Pulmonary artery endothelial cell (primary cell): Measurements from ENCODE around the gene GPR42. TPM values are rescaled to one million over a fixed set of nuclear protein-coding genes. Genes with fewer than 3 reads are reported as not detected.

Experiments
- DNase-seq: peaks from one replicate; pipeline ENCODE4 v3.0.0-alpha.2; 2011; ENCODE audit warnings: low read depth, low spot score
- total RNA-seq: library from RNA; depleted of rRNA; stranded (reverse); fragments of >200 nt; gene quantifications from 2 replicates; pipeline ENCODE4 v1.2.3, GENCODE V29; 2014

The GPR42 gene, protein sequence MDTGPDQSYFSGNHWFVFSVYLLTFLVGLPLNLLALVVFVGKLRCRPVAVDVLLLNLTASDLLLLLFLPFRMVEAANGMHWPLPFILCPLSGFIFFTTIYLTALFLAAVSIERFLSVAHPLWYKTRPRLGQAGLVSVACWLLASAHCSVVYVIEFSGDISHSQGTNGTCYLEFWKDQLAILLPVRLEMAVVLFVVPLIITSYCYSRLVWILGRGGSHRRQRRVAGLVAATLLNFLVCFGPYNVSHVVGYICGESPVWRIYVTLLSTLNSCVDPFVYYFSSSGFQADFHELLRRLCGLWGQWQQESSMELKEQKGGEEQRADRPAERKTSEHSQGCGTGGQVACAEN
- not detected in 2 replicates for total RNA-seq

DNA sequence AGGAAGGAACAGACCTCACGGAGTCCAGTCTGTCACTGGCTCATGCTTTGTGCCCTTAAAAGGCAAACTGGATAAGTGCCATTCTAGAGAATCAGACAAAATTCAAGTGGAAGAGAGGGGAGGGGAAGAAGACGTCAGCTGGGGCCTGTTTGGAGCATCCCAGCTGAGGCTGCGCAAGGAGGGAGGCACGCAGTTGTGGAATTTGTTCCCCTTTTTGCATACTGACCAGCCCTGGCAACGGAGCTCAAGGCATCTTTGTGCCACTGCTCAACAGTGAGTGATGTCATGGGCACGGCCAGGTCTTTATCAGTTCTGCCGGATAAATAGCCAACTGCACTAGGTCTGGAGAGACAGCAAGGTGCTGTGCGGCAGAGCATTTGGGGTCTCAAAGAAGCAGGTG, at the start of gene GPR42:
Gene GPR42 (plus strand): TSS at position 347 of the 400 bp plus-strand sequence. CDS start 292 bp downstream, outside the sequence.
- no peak for DNase-seq

DNA sequence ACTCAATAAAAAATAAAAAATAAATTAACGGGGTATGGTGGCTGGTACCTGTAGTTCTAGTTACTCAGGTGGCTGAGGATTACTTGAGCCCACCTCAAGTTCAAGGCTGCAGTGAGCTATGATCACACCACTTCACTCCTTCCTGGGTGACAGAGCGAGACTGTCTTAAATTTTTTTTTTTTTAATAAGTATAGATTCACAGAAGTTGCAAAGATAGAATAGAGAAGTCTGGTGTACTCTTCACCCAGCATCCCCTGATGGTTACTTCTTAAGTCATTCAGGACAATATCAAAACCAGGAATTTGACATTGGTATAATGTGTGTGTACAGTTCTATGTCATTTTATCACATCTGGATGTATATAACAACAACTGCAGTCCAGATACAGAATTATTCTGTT, 49.6 kb upstream of the GPR42 start:
- no peak for DNase-seq

DNA sequence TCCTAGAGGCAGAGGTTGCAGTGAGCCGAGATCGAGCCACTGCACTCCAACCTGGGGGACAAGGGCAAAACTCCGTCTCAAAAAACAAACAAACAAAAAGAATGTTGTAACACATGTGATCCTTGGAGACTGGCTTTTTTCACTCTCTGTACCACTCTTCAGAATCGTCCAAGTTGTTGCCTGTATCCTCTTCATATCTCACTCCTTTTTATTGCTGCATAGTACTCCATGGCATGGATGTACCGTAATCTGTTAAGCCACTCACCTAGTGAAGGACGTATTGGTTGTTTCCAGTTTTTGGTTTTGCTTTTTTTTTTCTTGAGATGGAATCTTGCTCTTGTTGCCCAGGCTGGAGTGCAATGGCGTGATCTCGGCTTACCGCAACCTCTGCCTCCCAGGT, 48.9 kb upstream of the GPR42 start:
- no peak for DNase-seq

DNA sequence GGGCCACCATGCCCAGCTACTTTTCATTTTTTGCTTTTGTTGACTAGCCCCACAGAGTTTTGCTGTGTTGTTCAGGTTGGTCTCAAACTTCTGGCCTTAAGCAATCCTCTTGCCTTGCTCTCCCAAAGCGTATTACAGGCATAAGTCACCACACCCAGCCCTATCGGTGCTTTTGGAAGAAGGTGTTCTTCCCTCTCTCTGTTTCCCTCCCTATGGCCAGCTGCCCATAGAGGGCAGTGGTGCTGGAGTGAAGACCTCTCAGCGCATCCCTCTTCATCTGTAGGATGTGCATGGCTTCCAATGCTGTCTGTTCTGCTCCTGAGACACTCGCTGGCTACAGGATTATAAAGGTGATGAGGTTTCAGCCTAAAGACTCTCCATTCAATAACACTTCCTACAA, 43.2 kb upstream of the GPR42 start:
- no peak for DNase-seq

DNA sequence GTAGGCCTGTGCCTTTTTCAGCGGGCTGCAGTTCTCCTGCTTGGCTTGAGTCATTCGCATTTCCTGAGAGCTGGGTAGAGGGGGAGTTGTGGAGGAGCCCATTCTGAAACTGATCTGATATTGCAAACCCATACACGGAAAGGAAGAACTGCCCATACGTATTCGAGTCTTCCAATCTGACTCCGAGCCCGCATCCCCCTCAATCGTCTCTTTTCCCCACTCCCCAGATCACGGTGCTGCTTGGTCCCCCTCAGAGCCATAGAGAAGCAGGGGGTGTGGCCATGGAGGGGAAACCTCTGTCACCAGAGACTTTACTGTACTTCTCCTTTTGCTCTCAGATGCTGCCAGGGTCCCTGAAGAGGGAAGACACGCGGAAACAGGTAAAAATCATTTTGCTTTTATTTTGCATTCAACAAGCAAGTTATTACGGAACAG, 42.0 kb upstream of the GPR42 start, which contains the start of gene CD22:
Gene CD22 (plus strand): TSS at position 337 of the 435 bp plus-strand sequence. CDS start 2,854 bp downstream, outside the sequence.
- no peak for DNase-seq

DNA sequence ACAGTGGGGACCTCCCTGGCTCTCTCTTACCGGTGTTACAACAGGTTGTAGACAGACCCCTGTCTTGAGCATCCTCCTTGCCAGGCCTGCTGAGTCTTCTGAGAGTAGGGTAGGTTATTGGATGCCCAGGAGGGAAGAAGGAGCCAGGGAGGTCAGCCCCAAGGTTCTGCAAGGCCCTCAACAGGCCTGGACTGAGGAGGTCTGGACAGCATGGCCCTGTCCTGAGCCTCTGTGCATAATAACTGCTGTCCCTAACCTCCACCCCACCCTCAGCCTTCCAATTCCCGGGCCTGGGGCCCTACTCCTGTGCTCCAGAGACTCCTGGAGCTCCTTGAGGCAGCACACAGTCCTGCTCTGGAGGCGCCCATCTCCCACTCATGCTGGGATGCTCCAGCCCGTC, 41.5 kb upstream of the GPR42 start:
- no peak for DNase-seq

DNA sequence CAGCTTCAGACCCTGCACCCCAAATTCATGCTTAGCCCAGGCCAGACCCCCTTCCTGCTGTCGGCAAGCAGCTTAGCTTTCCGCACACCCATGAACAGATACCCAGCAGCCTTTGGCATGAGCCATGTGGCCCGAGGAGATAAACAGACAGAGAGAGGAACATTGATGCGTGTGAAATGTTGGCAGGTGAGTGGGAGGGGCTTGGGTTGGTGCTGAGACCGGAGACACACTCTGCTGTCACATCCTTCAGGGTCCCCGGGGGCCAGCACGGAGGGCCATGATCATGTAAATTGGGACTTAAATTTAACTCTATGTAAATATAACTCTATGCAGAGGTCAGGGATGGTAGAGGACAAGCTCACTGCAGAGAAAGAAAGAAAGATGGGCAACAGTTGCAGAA, 40.4 kb upstream of the GPR42 start:
- DNase-seq, result no peak

DNA sequence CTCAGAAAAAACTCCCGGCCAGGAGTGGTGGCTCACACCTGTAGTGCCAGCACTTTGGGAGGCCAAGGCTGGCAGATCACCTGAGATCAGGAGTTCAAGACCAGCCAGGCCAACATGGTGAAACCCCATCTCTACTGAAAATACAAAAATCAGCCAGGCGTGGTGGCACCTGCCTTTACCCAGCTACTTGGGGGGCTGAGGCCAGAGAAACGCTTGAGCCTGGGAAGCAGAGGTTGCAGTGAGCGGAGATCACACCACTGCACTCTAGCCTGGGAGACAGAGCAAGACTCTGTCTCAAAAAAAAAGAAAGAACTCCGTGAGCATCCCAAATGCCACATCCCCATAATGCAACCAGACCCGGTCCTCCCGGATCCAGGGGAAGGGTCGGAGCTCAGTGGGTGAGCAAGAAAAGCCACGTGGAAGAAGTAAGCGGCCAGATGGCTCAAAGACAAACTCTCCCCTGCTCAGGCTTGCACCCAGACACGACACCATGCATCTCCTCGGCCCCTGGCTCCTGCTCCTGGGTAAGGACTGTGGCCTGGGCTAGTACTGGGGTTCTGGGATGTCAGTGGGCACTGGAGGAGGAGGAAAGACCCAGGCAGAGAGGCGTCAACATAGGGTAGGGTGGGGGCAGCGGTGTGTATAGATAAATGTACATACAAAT, 39.2 kb upstream of the GPR42 start:
- DNase-seq, result no peak

DNA sequence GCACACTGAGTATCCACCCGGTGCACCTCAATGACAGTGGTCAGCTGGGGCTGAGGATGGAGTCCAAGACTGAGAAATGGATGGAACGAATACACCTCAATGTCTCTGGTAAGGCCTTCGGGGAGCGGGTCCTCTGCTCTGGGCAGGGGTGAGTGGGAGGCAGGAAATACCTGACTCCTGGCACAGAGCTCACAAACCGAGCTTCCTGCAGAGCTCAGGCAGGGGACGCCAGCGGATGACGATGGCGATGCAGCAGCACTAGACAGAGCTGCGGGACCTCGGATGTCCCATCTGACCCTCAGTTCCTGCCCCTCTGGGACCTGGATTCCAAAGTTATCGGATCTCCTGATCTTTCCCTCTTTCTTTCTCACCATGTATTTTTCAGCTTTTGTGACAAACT, 38.1 kb upstream of the GPR42 start:
- no peak for DNase-seq

DNA sequence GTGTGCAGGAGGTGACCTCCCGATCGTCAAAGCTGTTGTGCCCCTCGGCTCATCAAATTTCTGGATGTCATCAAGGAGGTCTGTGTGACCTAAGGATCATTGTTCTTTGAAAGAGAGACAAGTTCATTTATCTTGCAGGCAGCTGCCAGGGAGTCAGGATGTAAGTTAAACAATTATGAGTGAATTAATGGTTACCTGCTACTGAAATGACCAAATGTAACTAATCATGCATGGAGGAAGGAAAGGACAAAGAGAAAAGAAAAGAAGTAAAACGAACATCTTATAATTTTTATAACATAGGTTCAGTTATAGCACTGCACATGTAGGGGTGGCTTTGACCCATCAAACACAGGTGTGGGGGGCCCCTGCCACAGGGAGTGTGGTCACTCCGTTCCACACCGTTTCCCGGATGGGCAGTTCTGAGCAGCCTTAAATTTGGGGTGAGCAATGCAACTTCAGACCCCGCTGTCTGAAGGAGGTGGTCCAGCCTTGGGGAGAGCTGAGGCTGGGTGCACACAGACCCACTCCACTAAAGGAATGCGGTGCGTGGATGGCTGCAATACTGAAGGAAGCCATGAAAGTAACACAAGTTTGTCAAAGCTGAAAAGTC, 36.6 kb upstream of the GPR42 start:
- DNase-seq, result no peak

DNA sequence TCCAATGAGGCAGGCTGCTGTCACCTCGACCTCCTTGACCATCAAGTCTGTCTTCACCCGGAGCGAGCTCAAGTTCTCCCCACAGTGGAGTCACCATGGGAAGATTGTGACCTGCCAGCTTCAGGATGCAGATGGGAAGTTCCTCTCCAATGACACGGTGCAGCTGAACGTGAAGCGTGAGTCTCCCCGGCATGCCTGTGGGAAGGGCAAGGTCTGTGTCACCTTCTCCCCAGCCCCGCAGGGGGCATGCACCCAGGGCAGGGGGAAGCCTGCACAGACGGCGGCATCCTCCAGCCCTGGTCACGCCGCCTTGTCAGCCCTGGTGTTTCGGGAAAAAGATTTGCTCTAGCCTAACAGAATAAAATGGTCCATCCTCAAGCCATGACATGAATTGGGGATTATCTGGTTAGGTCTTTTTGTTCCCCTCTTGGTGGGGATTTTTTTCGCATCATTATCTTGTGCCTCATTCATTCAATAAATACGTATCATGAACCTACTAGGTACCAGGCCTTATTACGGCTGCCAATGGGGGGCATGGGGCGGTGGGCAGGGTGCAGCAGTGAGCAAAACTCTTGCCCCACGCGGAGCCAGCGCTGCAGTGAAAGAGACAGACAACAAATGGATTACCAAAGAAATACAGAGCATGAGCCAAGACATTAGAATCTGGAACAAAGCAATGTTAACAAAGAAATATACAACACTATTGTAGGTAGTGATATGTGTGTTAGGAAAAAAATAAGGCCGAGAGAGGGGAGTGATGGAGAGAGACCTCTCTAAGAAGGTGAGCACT, 34.5 kb upstream of the GPR42 start:
- no peak for DNase-seq

DNA sequence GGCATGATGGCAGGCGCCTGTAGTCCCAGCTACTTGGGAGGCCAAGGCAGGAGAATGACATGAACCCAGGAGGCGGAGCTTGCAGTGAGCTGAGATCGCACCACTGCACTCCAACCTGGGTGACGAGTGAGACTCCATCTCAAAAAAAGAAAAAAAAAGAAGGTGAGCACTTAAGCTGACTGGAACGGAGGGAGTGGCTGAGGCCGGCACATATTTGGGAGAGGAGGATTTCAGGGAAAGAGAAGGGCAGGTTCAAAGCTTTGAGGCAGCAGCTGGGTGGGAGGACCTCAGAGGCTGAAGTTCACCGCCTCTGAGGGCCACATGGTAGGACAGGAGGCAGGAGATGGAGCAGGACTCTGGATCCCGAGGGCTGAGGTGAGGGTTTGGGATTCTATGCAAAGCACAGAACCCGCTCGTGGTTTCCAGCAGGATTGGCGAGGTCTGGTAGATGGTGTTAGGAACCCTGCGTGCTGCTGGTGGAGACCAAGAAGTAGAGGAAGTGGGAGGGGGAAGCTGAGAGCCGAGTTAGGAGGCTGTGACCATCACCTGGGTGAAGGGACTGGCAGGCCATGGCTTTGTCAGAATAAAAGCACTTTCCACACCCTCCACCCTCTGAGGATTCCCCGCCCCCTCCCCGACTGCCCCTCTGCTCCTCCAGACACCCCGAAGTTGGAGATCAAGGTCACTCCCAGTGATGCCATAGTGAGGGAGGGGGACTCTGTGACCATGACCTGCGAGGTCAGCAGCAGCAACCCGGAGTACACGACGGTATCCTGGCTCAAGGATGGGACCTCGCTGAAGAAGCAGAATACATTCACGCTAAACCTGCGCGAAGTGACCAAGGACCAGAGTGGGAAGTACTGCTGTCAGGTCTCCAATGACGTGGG, 33.5 kb upstream of the GPR42 start:
- no peak for DNase-seq

DNA sequence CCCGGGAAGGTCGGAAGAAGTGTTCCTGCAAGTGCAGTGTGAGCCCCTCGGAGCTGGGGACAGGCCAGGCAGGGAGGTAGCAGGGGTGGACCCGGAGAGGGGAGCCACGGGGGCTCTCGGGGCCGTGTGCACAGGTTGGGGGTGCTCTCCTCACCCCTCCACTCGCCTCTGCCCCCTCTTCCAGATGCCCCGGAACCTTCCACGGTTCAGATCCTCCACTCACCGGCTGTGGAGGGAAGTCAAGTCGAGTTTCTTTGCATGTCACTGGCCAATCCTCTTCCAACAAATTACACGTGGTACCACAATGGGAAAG, 32.9 kb upstream of the GPR42 start:
- no peak for DNase-seq

DNA sequence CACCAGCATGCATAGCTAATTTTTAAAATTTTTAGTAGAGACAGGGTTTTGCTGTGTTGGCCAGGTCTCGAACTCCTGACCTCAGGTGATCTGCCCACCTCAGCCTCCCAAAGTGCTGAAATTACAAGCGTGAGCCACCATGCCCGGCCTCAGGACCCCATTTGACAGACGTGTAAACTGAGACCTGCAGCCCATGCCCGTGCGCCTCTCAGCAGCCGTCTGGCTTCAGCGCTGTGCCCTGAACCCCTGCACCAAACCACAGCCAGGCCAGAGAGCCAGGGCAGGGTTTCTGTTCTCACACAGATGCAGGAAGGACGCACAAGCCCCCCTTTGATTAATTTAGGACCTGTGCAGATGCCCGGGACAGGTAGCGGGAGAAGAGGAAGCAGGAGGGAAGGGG, 30.4 kb upstream of the GPR42 start:
- no peak for DNase-seq

DNA sequence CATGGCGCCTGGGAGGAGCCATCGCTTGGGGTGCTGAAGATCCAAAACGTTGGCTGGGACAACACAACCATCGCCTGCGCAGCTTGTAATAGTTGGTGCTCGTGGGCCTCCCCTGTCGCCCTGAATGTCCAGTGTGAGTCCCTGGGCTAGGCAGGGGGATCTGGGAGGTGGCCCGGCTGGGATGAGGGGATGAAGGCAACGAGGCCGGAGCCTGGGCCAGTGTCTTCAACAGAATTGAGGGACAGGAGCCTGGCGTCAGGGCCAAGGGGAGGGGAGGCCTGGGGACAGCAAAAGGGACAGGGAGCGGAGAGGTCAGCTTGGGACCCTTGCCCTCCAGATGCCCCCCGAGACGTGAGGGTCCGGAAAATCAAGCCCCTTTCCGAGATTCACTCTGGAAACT, 29.9 kb upstream of the GPR42 start:
- DNase-seq, result no peak

DNA sequence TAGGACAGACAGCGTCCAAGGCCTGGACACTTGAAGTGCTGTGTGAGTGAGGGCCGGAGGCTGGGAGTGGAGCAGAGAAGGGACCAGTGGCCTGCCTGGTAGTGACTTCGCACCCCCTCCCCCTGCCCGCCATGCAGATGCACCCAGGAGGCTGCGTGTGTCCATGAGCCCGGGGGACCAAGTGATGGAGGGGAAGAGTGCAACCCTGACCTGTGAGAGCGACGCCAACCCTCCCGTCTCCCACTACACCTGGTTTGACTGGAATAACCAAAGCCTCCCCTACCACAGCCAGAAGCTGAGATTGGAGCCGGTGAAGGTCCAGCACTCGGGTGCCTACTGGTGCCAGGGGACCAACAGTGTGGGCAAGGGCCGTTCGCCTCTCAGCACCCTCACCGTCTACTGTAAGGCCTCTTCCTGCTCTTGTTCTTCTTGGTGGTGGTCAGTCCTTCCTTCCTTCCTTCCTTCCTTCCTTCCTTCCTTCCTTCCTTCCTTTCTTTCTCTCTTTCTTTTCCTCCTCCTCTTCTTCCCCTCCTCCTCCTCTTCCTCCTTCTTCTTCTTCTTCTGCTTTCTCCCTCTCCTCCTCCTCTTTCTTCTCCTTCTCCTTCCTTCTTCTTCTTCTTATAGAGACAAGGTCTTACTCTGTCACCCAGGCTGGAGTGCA, 29.2 kb upstream of the GPR42 start:
- DNase-seq, result no peak

DNA sequence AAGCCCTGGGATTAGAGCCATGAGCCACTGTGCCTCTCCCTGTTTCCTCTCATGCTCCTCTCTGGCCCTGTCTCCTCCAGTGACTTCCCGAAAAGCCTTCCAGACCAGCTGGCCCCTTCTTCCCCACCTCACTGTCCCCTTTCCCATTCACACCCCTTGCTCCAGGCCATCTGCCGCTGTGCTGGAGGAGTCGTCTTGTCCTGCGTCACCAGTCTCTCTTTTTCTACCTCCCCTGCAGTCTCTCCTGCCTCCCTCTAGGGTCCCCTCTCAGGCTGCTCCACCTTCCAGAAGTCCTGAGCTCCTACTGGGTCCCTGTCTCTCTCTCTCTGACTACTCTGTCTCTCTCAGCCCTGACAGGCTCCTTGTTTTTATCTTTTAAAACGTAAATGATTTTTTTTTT, 28.4 kb upstream of the GPR42 start:
- no peak for DNase-seq

DNA sequence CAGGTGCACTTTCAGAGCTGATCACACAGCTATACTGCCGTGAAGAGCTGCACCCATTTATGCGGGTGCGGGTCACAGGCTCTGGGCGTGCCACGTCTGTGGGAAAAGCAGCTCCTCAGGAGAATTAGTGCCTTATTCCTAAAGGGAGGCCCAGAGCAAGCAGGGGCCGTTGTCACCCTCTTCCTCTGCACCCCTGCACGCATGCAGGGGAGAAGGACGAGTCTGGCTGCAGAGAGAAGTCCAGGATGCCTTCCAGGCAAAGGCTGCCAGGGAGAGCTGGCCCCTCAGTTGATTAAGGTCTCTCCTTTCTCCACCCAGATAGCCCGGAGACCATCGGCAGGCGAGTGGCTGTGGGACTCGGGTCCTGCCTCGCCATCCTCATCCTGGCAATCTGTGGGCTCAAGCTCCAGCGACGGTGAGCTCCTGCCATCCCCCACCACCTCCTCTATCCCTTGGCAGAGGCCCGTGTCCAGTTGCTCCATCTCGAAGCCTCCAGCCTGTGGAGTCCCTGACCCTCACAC, 26.3 kb upstream of the GPR42 start:
- no peak for DNase-seq

DNA sequence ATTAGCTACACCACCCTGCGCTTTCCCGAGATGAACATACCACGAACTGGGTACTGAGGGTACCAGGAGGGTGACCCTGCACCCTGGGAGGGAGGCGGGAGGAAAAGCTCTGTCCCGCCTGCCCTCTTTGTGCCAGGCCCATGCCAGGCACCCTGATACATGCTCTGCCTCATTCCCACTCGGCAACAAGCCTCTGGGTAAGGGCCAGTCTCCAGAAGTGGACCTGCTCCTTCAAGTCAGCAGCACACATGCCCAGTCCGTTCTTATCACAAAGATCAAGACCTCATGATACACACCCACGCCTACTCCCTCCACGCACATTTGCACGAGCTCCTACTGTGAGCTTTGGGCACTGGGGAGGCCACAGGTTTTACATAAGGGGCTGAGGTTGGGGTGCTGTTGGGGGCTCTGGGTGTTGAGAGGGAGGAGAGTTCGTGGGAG, 25.2 kb upstream of the GPR42 start:
- no peak for DNase-seq
